Keratinocyte (primary cell): ENCODE results near the gene TMOD1. TPM values are rescaled to one million over a fixed set of nuclear protein-coding genes. Genes with fewer than 3 reads are reported as not detected.

Source experiments
- DNase-seq: peaks from one replicate; pipeline ENCODE4 v3.0.0-alpha.2; 2011; ENCODE audit warnings: low read depth, missing footprints, low spot score
- FAIRE-seq: peaks from 2 replicates; lab custom pipeline; 2011; peaks lifted over from hg19 to GRCh38; lab: Jason Lieb, UNC
- H2AFZ ChIP-seq: 2 replicates; pipeline ENCODE4 v1.6.0; 2012; ENCODE audit warnings: low read length, control low read depth, inconsistent platforms; ENCODE audit not compliant: control insufficient read depth
- H3K27ac ChIP-seq: 2 replicates; pipeline ENCODE4 v1.5.1; 2011; ENCODE audit warnings: low read length; ENCODE audit not compliant: control insufficient read depth, insufficient read depth
- H3K27me3 ChIP-seq: 3 replicates; pipeline ENCODE4 v1.6.0; 2011; ENCODE audit warnings: low read length; ENCODE audit not compliant: control insufficient read depth, insufficient read depth; ENCODE audit errors: extremely low read depth
- H3K36me3 ChIP-seq, 2 experiments: 2 replicates in 1 of 2; 3 replicates in 1 of 2; pipeline ENCODE4 v1.5.1; 2011; ENCODE audit warnings: low read length in 2 of 2, mild to moderate bottlenecking in 1 of 2; ENCODE audit not compliant: control insufficient read depth in 2 of 2, insufficient read depth in 2 of 2; ENCODE audit errors: extremely low read depth in 1 of 2
- H3K4me1 ChIP-seq: 3 replicates; pipeline ENCODE4 v1.5.1; 2011; ENCODE audit warnings: low read length; ENCODE audit not compliant: control insufficient read depth, insufficient read depth; ENCODE audit errors: extremely low read depth
- H3K4me2 ChIP-seq: 3 replicates; pipeline ENCODE4 v1.6.0; 2011; ENCODE audit warnings: low read depth, low read length; ENCODE audit not compliant: control insufficient read depth, insufficient read depth; ENCODE audit errors: extremely low read depth
- H3K4me3 ChIP-seq, 3 experiments: fragments of 200-600 bp in 1 of 3; sonication (generic) in 1 of 3; 2 replicates in 2 of 3; 3 replicates in 1 of 3; pipeline ENCODE4 v1.5.1; 2011 to 2016; ENCODE audit warnings: low read length in 3 of 3, mild to moderate bottlenecking in 3 of 3, control low read depth in 2 of 3, inconsistent platforms in 1 of 3, low read depth in 1 of 3, mixed read lengths in 1 of 3, mixed run types in 1 of 3, moderate library complexity in 1 of 3; ENCODE audit not compliant: control insufficient read depth in 2 of 3, insufficient read depth in 2 of 3; ENCODE audit errors: extremely low read depth in 1 of 3
- H3K79me2 ChIP-seq: 2 replicates; pipeline ENCODE4 v1.6.0; 2012; ENCODE audit warnings: low read length; ENCODE audit not compliant: control insufficient read depth, insufficient read depth
- H3K9ac ChIP-seq: 3 replicates; pipeline ENCODE4 v1.6.0; 2011; ENCODE audit warnings: low read length; ENCODE audit not compliant: control insufficient read depth, insufficient read depth; ENCODE audit errors: extremely low read depth
- H3K9me1 ChIP-seq: 3 replicates; pipeline ENCODE4 v1.6.0; 2011; ENCODE audit warnings: low read length; ENCODE audit not compliant: control insufficient read depth, insufficient read depth; ENCODE audit errors: extremely low read depth
- H3K9me3 ChIP-seq: 2 replicates; pipeline ENCODE4 v1.5.1; 2012; ENCODE audit warnings: low read depth, low read length; ENCODE audit not compliant: control insufficient read depth
- H4K20me1 ChIP-seq: 3 replicates; pipeline ENCODE4 v1.6.0; 2011; ENCODE audit warnings: low read length; ENCODE audit not compliant: control insufficient read depth, insufficient read depth; ENCODE audit errors: extremely low read depth
- CTCF ChIP-seq, 3 experiments: IDR thresholded peaks in 1 of 3; conservative IDR thresholded peaks in 1 of 3; optimal IDR thresholded peaks in 1 of 3; 2 replicates in 2 of 3; 3 replicates in 1 of 3; pipeline versions ENCODE3 to v1.5.1; 2011; ENCODE audit warnings: low read length in 3 of 3, mild to moderate bottlenecking in 3 of 3, moderate library complexity in 2 of 3, control low read depth in 1 of 3, inconsistent platforms in 1 of 3; ENCODE audit not compliant: insufficient read depth in 2 of 3; ENCODE audit errors: extremely low read depth in 1 of 3
- EZH2 ChIP-seq: IDR thresholded peaks from one replicate; pipeline ENCODE4 v1.6.1; 2012; ENCODE audit warnings: inconsistent platforms, mild to moderate bottlenecking, low read length, moderate library complexity
- dilution Hi-C: fragments of 300-500 bp; cut with MboI; formaldehyde crosslinking; loops from one replicate; pipeline ENCODE4 v1.7.0; 2020; ENCODE audit warnings: low sequenced_read_pairs; ENCODE audit not compliant: extremely low pct_ligation_motif_present
- polyA plus RNA-seq, 5 experiments: library from polyadenylated mRNA; depleted of rRNA in 3 of 5; stranded (reverse) in 3 of 5; stranded (forward) in 1 of 5; unstranded in 1 of 5; fragments of >200 nt; gene quantifications; 1 replicate in 1 of 5; 2 replicates in 3 of 5; 3 replicates in 1 of 5; pipeline versions ENCODE4 v1.2.1 to v1.2.3, GENCODE V29; 2011 to 2012; ENCODE audit warnings: missing spikeins in 2 of 5, low read depth in 1 of 5, low replicate concordance in 1 of 5

TMOD1 gene
- polyA plus RNA-seq, 1 donor (not counting 4 experiments of a cell fraction or from before 2014, with no cell fraction given) = not detected

GRCh38 chr9:97521576-97522333 lies 20.3 kb downstream of the TMOD1 start:
- H3K27ac ChIP-seq = no peak overlapping the region
- H4K20me1 ChIP-seq = no peaks in the 10 kb centered on the region
- FAIRE-seq = no peak
- no peaks in the 10 kb centered on the region for H3K9me3 ChIP-seq
- H2AFZ ChIP-seq = no peak overlapping the region
- no peaks in the 10 kb centered on the region for H3K9me1 ChIP-seq
- H3K4me1 ChIP-seq = no peaks in the 10 kb centered on the region
- H3K9ac ChIP-seq = no peak overlapping the region
- DNase-seq = no peak
- no peak for TF ChIP-seq CTCF (optimal IDR thresholded peaks at IDR 0.05 in 1 of 3, IDR thresholded peaks at IDR 0.05 in 1 of 3, conservative IDR thresholded peaks at IDR 0.05 in 1 of 3; ENCODE audit: extremely low read depth in 1 of 3, insufficient read depth in 2 of 3, low read length in 3 of 3)
- no peak for TF ChIP-seq EZH2
- H3K79me2 ChIP-seq = no peaks in the 10 kb centered on the region
- H3K27me3 ChIP-seq = peaks cover 15% of the 10 kb centered on the region
- H3K4me3 ChIP-seq = no peak overlapping the region
- dilution Hi-C loops = no loop called here
- H3K36me3 ChIP-seq = no peaks in the 10 kb centered on the region
- no peak overlapping the region for H3K4me2 ChIP-seq

GRCh38 chr9:97524424-97524823 lies 23.0 kb downstream of the TMOD1 start:
- Histone ChIP-seq H3K79me2 (no peaks in the 10 kb centered on the region), H3K27ac (no peak overlapping the region), H3K4me2 (no peak overlapping the region), H3K4me3 (no peak overlapping the region), H3K27me3 (peaks cover 3% of the 10 kb centered on the region), H3K9ac (no peak overlapping the region), H3K36me3 (no peaks in the 10 kb centered on the region), H3K9me1 (no peaks in the 10 kb centered on the region), H3K9me3 (no peaks in the 10 kb centered on the region), H4K20me1 (no peaks in the 10 kb centered on the region), H3K4me1 (no peaks in the 10 kb centered on the region), H2AFZ (no peak overlapping the region)
- DNase-seq (no peak), FAIRE-seq (no peak)
- dilution Hi-C loops = no loop called here
- TF ChIP-seq EZH2 (no peak), CTCF (optimal IDR thresholded peaks at IDR 0.05 in 1 of 3, IDR thresholded peaks at IDR 0.05 in 1 of 3, conservative IDR thresholded peaks at IDR 0.05 in 1 of 3; ENCODE audit: extremely low read depth in 1 of 3, insufficient read depth in 2 of 3, low read length in 3 of 3) (no peak)
